BE2C (cell line): Measurements from ENCODE around the gene CNP.

ENCODE experiments used
- DNase-seq: peaks from one replicate; pipeline ENCODE4 v3.0.0-alpha.2; 2020
- H3K27me3 ChIP-seq: fragments of 250-450 bp; sonication (Bioruptor Pico); 2 replicates; pipeline ENCODE4 v1.5.1; 2020; ENCODE audit warnings: mild to moderate bottlenecking
- H3K36me3 ChIP-seq: fragments of 250-450 bp; sonication (Bioruptor Pico); 2 replicates; pipeline ENCODE4 v1.5.1; 2020; ENCODE audit warnings: mild to moderate bottlenecking
- H3K4me1 ChIP-seq: fragments of 250-450 bp; sonication (Bioruptor Pico); 2 replicates; pipeline ENCODE4 v1.5.1; 2020
- H3K4me3 ChIP-seq: 2 replicates; pipeline ENCODE4 v1.5.1; 2011; ENCODE audit warnings: low read depth, low read length
- H3K9me3 ChIP-seq: fragments of 250-450 bp; sonication (Bioruptor Pico); 2 replicates; pipeline ENCODE4 v1.5.1; 2020
- TF ChIP-seq, protein P1 (sequence below): IDR thresholded peaks from 2 replicates; pipeline ENCODE4 v1.5.1; 2012; ENCODE audit warnings: mild to moderate bottlenecking, low read depth, low read length

CNP gene

DNA sequence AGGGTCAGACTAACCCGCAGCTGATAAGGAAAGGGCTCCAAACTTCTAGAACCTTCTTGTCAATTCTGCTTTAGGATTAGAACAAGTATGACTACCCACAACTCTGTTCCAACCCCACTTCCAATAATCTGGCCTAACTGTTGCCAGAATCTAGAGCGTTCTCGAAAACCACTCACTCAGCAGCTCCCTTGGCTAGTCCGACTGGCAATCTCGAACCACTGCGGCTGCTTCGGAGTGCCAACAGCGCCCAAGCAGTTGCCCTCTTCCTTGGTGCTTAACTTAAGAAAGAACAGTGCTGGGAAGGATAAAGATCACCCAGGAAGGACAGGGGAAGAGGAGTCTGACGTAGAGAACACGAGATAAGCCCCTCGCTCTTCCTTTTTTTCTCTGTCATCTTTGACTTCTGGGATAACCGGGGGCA, 49.8 kb downstream of the CNP start:
- Histone ChIP-seq H3K4me3 (peak overlapping the region; percentile 93), H3K27me3 (no peaks in the 10 kb centered on the region), H3K4me1 (no peaks in the 10 kb centered on the region), H3K9me3 (no peaks in the 10 kb centered on the region), H3K36me3 (peaks cover 5% of the 10 kb centered on the region)
- TF ChIP-seq, protein P1, sequence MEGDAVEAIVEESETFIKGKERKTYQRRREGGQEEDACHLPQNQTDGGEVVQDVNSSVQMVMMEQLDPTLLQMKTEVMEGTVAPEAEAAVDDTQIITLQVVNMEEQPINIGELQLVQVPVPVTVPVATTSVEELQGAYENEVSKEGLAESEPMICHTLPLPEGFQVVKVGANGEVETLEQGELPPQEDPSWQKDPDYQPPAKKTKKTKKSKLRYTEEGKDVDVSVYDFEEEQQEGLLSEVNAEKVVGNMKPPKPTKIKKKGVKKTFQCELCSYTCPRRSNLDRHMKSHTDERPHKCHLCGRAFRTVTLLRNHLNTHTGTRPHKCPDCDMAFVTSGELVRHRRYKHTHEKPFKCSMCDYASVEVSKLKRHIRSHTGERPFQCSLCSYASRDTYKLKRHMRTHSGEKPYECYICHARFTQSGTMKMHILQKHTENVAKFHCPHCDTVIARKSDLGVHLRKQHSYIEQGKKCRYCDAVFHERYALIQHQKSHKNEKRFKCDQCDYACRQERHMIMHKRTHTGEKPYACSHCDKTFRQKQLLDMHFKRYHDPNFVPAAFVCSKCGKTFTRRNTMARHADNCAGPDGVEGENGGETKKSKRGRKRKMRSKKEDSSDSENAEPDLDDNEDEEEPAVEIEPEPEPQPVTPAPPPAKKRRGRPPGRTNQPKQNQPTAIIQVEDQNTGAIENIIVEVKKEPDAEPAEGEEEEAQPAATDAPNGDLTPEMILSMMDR = no peak
- no peak for DNase-seq

DNA sequence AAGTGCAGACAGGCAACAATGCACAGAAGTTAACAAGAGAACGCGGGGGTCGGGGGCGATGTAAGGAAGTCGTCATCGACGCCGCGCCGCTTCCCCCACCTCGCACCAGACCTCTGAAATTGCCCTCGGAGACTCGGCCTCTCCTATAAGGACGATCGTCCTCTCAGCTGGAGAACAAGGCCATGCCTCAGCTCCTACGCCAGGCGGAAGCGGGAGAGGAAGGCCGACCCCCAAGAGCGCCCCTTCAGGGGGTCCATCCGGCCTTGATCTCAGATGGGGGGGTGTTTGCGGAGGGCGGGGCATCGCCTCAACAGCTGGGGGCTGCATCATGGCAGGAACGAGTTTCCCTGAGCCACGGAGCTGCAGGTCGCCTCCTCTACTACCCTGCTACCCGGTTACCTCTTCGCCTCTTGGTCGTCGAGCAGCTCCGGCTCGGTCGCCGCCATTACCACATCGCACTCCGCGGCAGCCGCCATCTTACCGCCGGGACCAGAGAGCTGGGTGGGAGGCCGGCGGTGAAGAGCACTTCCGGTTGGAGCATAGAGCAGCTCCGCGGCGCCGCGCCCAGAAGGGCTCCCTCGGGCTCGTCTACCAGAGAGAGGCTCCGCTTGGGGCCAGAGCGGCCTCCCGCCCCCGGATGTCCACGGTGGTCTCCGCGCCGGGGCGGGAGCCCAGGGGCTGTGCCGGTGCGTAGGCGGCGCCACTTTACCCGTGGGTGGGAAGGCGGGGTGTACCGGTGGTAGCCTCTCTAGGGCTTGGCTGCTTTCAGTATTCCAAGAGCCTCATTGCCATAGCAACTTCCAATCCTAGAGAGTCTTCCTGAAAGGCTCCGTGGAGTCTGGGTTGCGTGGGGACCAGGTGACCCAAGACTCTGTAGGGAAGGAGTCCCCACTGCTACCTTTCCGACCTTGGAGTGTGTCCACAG, 50.6 kb downstream of the CNP start, which contains the start of gene DNAJC7:
TSS of gene DNAJC7 (minus strand) at position 499 of the 925 bp plus-strand sequence. CDS start at position 476, 23 bp downstream.
- Histone ChIP-seq H3K9me3 (no peaks in the 10 kb centered on the region), H3K27me3 (no peaks in the 10 kb centered on the region), H3K36me3 (peaks cover 5% of the 10 kb centered on the region), H3K4me3 (peak within 1 kb of the TSS; percentile 93), H3K4me1 (no peaks in the 10 kb centered on the region)
- DNase-seq = peak; percentile 95
- TF ChIP-seq, protein P1 = no peak

DNA sequence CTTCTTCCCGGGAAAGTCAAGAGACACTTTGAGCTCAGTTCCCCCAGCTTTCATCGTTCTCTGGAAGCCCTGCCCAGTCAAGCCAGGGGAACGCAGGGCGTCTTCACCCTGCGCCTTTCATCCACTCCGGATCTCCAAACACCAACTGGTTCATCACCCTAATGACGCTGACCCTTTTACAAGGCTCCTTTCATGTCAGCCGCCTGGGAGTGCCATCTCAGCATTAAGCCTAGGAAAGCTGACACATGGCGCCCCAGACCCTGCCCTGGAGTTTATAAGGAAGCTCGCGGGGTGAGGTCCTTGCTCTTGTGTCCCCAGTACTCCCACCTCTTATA, 51.2 kb downstream of the CNP start:
- Histone ChIP-seq H3K4me1 (no peaks in the 10 kb centered on the region), H3K4me3 (peak overlapping the region; percentile 93), H3K27me3 (no peaks in the 10 kb centered on the region), H3K36me3 (peaks cover 5% of the 10 kb centered on the region), H3K9me3 (no peaks in the 10 kb centered on the region)
- TF ChIP-seq, protein P1 = no peak
- DNase-seq = no peak

DNA sequence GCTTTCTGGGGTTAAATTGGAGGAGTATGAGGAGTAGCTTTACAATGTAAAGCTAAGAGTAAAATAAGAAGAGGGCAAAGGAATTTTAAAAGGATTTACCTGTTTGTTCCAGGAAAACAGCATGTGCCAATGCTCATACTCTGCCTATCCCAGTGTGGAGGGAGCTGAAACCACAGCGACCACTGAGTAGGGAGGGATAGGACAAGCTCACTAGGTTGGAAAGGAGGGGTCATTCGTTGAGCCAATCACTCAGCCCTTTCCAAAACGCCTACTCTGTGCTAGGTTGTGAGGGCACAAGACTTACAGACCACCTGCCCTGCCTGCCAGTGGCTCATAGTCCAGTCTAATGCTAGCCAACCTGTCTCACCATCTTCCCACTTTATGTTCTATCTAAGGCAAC, 51.7 kb downstream of the CNP start:
- TF ChIP-seq, protein P1 = no peak
- DNase-seq = no peak
- Histone ChIP-seq H3K36me3 (peaks cover 5% of the 10 kb centered on the region), H3K4me3 (peak overlapping the region; percentile 93), H3K27me3 (no peaks in the 10 kb centered on the region), H3K4me1 (no peaks in the 10 kb centered on the region), H3K9me3 (no peaks in the 10 kb centered on the region)

DNA sequence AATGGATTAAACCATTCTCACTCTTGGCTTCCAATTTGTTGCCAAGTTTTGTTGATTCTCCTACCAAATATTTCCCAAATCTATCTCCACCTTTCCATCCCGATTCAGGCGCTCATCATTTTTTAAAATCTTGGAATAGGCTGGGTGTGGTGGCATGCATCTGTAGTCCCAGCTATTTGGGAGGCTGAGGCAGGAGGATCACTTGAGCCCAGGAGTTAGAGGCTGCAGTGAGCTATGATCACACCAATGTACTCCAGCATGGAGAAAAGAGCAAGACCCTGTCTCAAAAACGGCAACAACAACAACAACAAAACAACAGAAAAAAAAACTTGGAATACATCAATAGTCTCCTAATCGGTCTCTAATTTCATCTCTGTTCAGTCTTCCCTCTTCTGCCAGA, 52.4 kb downstream of the CNP start:
- TF ChIP-seq, protein P1 = no peak
- H3K27me3 ChIP-seq = no peaks in the 10 kb centered on the region
- no peaks in the 10 kb centered on the region for H3K9me3 ChIP-seq
- DNase-seq = no peak
- no peaks in the 10 kb centered on the region for H3K4me1 ChIP-seq
- H3K4me3 ChIP-seq = no peak overlapping the region
- peaks cover 9% of the 10 kb centered on the region for H3K36me3 ChIP-seq
